ENCODE results near the gene ESRRA. TPM values are rescaled to one million over a fixed set of nuclear protein-coding genes. Genes with fewer than 3 reads are reported as not detected.
"Not testable (repeated sequence)": the region's sequence is repeated elsewhere in the genome, so short reads cannot be mapped to it uniquely, and the experiment has no call there.

ESRRA gene
- total RNA-seq, 2 donors from 2014 or later, result 25.7 to 26.6 TPM

GRCh38 chr11:64315667-64316526 is 10.6 kb downstream of the ESRRA start:
- not testable (repeated sequence) for H3K36me3 Mint-ChIP-seq (ENCODE audit: low read depth); DNase-seq; H3K9me3 ChIP-seq (ENCODE audit: control insufficient read depth, low read length, poor library complexity, severe bottlenecking); ATAC-seq; H3K27me3 Mint-ChIP-seq
- Mint-ChIP-seq H3K27ac (peak overlapping the region; percentile 98), H3K4me3 (peak overlapping the region; percentile 96), H3K4me1 (peaks cover 35% of the 10 kb centered on the region)

DNA sequence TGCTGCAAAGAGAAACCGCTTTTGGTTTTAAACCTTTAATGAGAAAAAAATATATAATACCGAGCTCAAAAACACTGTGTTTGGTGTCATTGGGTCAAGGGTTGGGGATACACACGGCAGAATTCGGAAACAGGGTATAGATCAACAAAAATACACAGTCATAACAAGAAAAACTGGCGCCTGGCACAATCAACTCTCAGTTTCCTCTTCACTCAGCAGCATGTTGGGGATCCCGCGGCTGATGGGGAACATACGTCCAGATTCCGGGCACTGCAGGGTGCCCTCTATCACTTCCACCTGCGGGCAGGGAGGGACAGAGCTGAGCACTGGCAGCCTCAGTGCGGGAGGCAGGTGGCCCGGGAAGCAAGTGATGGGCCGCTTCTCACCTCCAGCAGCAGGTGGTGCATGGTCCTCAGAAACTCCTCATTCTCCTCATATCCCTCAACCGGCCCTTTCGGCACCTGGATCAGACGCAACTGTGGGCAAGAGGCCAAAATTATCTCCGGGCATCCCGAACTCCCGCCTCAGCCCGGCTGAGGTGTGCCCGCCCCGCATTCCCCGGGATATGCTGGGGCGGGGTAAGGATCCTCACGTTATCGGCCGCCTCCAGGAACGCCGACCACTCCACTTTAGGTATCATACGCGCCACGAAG is 11.5 kb downstream of the ESRRA start:
- no peaks in the 10 kb centered on the region for H3K9me3 ChIP-seq (ENCODE audit: control insufficient read depth, low read length, poor library complexity, severe bottlenecking)
- peak in 1 of 3 donors; percentile 42 for DNase-seq
- peak; percentile 10 for ATAC-seq
- Mint-ChIP-seq H3K4me1 (peaks cover 38% of the 10 kb centered on the region), H3K27ac (peak overlapping the region; percentile 98), H3K4me3 (peak overlapping the region; percentile 96), H3K27me3 (no peaks in the 10 kb centered on the region), H3K36me3 (ENCODE audit: low read depth) (peaks cover 6% of the 10 kb centered on the region)

DNA sequence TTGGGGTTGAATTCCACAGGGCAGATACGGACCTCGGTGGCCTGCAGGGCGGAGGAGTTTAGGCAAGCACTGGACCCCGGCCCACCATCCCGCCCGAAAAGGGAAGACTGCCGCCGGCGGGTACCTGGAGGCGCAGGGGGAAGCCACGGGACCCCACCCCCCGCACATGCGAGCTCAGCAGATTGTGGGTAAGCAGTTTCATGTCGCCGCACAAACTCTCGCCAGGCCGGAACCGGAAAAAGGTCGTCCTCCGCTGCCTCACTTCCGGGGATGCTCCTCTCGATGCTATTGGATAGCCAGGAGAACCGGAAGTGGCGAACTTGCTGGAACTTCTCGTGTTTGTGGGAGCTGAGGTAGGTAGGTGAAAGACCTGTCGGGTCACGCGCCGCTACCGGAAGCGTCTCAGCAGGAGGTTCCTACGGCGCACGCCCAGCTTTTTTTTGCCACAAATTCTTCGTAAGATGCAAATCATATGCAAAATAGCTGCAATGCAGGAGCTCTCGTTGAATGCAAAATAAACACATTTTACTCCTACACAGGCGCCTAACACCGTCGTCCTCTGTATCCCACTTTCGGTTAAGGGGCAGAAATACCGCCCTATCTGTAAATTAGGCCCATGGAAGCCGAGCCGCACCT is 12.1 kb downstream of the ESRRA start, which contains the start of gene TRMT112:
Gene TRMT112, minus strand, starts transcription at position 235 of the 636 bp plus-strand sequence. Its CDS starts 33 bp downstream, at position 202.
- peak within 1 kb of the TSS; percentile 98 for H3K27ac Mint-ChIP-seq
- no peaks in the 10 kb centered on the region for H3K27me3 Mint-ChIP-seq
- DNase-seq (peak; percentile 86 to 90 (median 88)), ATAC-seq (peak; percentile 83)
- H3K4me3 Mint-ChIP-seq, result peak within 1 kb of the TSS; percentile 96
- H3K9me3 ChIP-seq (ENCODE audit: control insufficient read depth, low read length, poor library complexity, severe bottlenecking), result no peaks in the 10 kb centered on the region
- H3K36me3 Mint-ChIP-seq (ENCODE audit: low read depth), result peaks cover 6% of the 10 kb centered on the region
- peaks cover 37% of the 10 kb centered on the region for H3K4me1 Mint-ChIP-seq

DNA sequence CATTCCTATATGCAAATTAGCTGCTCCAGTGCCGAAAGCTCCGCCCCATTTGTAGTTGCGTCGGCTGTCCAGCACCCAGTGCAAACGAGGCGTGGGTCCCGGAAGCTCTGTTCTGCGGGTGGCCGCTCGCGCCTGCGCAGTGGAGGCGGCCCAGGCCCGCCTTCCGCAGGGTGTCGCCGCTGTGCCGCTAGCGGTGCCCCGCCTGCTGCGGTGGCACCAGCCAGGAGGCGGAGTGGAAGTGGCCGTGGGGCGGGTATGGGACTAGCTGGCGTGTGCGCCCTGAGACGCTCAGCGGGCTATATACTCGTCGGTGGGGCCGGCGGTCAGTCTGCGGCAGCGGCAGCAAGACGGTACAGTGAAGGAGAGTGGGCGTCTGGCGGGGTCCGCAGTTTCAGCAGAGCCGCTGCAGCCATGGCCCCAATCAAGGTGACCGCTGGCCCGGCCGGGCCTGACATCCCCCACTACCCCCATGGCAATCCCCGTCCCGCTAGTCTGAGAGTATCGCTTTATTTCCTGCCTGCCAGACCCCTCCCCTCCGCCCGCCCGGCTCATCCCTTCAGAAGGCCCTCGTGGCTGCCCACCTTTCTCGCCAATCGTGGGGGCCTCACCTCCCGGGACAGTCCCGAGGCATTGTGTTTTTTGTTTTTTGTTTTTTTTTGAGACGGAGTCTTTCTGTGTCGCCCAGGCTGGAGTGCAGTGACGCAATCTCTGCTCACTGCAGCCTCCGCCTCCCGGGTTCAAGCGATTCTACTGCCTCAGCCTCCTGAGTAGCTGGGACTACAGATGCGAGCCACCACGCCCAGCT is 12.8 kb downstream of the ESRRA start, which contains the start of gene PRDX5:
Gene PRDX5, plus strand, starts transcription at position 161 of the 805 bp plus-strand sequence. Its CDS starts 95 bp downstream, at position 256.
- H3K27me3 Mint-ChIP-seq, result no peaks in the 10 kb centered on the region
- peaks cover 6% of the 10 kb centered on the region for H3K36me3 Mint-ChIP-seq (ENCODE audit: low read depth)
- ATAC-seq (peak; percentile 79), DNase-seq (peak; percentile 92 to 95 (median 94))
- peak within 1 kb of the TSS; percentile 98 for H3K27ac Mint-ChIP-seq
- no peaks in the 10 kb centered on the region for H3K9me3 ChIP-seq (ENCODE audit: control insufficient read depth, low read length, poor library complexity, severe bottlenecking)
- H3K4me1 Mint-ChIP-seq, result peaks cover 30% of the 10 kb centered on the region
- H3K4me3 Mint-ChIP-seq, result peak within 1 kb of the TSS; percentile 96

GRCh38 chr11:64318766-64319761 is 13.7 kb downstream of the ESRRA start:
- peak overlapping the region; percentile 96 for H3K4me3 Mint-ChIP-seq
- peaks cover 29% of the 10 kb centered on the region for H3K4me1 Mint-ChIP-seq
- H3K27ac Mint-ChIP-seq, result peak overlapping the region; percentile 98
- no peaks in the 10 kb centered on the region for H3K27me3 Mint-ChIP-seq
- no peaks in the 10 kb centered on the region for H3K9me3 ChIP-seq (ENCODE audit: control insufficient read depth, low read length, poor library complexity, severe bottlenecking)
- ATAC-seq, result no peak
- H3K36me3 Mint-ChIP-seq (ENCODE audit: low read depth), result peaks cover 6% of the 10 kb centered on the region
- DNase-seq, result no peak

GRCh38 chr11:64320556-64320955 is 15.2 kb downstream of the ESRRA start:
- Mint-ChIP-seq H3K4me1 (peaks cover 29% of the 10 kb centered on the region), H3K27ac (no peak overlapping the region), H3K36me3 (ENCODE audit: low read depth) (peaks cover 6% of the 10 kb centered on the region), H3K4me3 (no peak overlapping the region), H3K27me3 (no peaks in the 10 kb centered on the region)
- no peaks in the 10 kb centered on the region for H3K9me3 ChIP-seq (ENCODE audit: control insufficient read depth, low read length, poor library complexity, severe bottlenecking)
- ATAC-seq, result no peak
- DNase-seq, result no peak

- H3K36me3 Mint-ChIP-seq (ENCODE audit: low read depth), result peaks cover 6% of the 10 kb centered on the region
- H3K9me3 ChIP-seq (ENCODE audit: control insufficient read depth, low read length, poor library complexity, severe bottlenecking), result no peaks in the 10 kb centered on the region
- DNase-seq, result no peak
- peak overlapping the region; percentile 43 for H3K4me3 Mint-ChIP-seq
- H3K27me3 Mint-ChIP-seq, result no peaks in the 10 kb centered on the region
- no peak for ATAC-seq
- H3K4me1 Mint-ChIP-seq, result peaks cover 29% of the 10 kb centered on the region
- no peak overlapping the region for H3K27ac Mint-ChIP-seq
Measured at GRCh38 chr11:64321026-64321425, 15.7 kb downstream of the ESRRA start.

GRCh38 chr11:64321533-64321932 is 16.2 kb downstream of the ESRRA start:
- H3K9me3 ChIP-seq (ENCODE audit: control insufficient read depth, low read length, poor library complexity, severe bottlenecking), result no peaks in the 10 kb centered on the region
- no peak overlapping the region for H3K27ac Mint-ChIP-seq
- H3K4me1 Mint-ChIP-seq, result peaks cover 27% of the 10 kb centered on the region
- H3K27me3 Mint-ChIP-seq, result no peaks in the 10 kb centered on the region
- H3K4me3 Mint-ChIP-seq, result no peak overlapping the region
- ATAC-seq, result no peak
- DNase-seq, result no peak
- peaks cover 6% of the 10 kb centered on the region for H3K36me3 Mint-ChIP-seq (ENCODE audit: low read depth)

DNA sequence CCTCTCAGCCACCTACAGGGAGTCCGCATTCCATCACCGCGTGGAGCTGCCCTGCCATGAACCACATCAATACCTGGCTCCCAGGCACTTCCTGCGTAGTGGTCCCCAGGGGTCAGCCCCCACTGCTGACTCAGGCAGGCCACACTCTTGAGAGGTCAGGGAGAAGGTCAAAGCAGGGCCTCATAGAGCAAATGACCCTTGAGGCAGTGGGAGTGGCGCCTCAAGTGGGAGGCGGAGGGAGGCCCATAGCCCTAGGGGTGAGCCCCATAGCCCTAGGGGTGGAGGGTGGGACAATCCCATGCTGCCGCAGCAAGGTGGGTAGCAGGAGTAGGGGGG is 17.6 kb downstream of the ESRRA start:
- Mint-ChIP-seq H3K27me3 (no peaks in the 10 kb centered on the region), H3K27ac (no peak overlapping the region), H3K36me3 (ENCODE audit: low read depth) (peaks cover 6% of the 10 kb centered on the region), H3K4me1 (peaks cover 19% of the 10 kb centered on the region), H3K4me3 (no peak overlapping the region)
- ATAC-seq, result no peak
- DNase-seq, result no peak
- no peaks in the 10 kb centered on the region for H3K9me3 ChIP-seq (ENCODE audit: control insufficient read depth, low read length, poor library complexity, severe bottlenecking)

- DNase-seq, result no peak
Measured at GRCh38 chr11:64323373-64323772, 18.0 kb downstream of the ESRRA start.

GRCh38 chr11:64323984-64324383 is 18.7 kb downstream of the ESRRA start:
- H3K27ac Mint-ChIP-seq, result peak overlapping the region; percentile 62
- H3K27me3 Mint-ChIP-seq, result not testable (repeated sequence)
- peaks cover 13% of the 10 kb centered on the region for H3K4me1 Mint-ChIP-seq

More at GRCh38 chr11:64323373-64323772, 18.0 kb downstream of the ESRRA start:
- no peaks in the 10 kb centered on the region for H3K27me3 Mint-ChIP-seq
- H3K36me3 Mint-ChIP-seq (ENCODE audit: low read depth), result peaks cover 6% of the 10 kb centered on the region
- H3K9me3 ChIP-seq (ENCODE audit: control insufficient read depth, low read length, poor library complexity, severe bottlenecking), result no peaks in the 10 kb centered on the region
- H3K27ac Mint-ChIP-seq, result no peak overlapping the region
- no peak for ATAC-seq
- H3K4me1 Mint-ChIP-seq, result peaks cover 16% of the 10 kb centered on the region
- H3K4me3 Mint-ChIP-seq, result no peak overlapping the region

More at GRCh38 chr11:64323984-64324383, 18.7 kb downstream of the ESRRA start:
- not testable (repeated sequence) for ATAC-seq; H3K36me3 Mint-ChIP-seq (ENCODE audit: low read depth); DNase-seq; H3K4me3 Mint-ChIP-seq; H3K9me3 ChIP-seq (ENCODE audit: control insufficient read depth, low read length, poor library complexity, severe bottlenecking)
